OCI-LY7 (cell line): ENCODE results near the gene FIGNL2.

Experiments used
- EZH2phosphoT487 ChIP-seq: fragments of 200-600 bp; sonication (generic); IDR thresholded peaks from 2 replicates; pipeline ENCODE4 v1.6.1; 2018; ENCODE audit warnings: low read depth, borderline replicate concordance, mild to moderate bottlenecking, mixed run types, antibody characterized with exemption, low read length, moderate library complexity, mixed read lengths
- TF ChIP-seq, protein P1 (sequence below): fragments of 200-600 bp; sonication (generic); conservative IDR thresholded peaks from 2 replicates; pipeline ENCODE4 v1.5.1; 2014; ENCODE audit warnings: mild to moderate bottlenecking, antibody characterized with exemption, low read length, moderate library complexity, mixed read lengths

DNA sequence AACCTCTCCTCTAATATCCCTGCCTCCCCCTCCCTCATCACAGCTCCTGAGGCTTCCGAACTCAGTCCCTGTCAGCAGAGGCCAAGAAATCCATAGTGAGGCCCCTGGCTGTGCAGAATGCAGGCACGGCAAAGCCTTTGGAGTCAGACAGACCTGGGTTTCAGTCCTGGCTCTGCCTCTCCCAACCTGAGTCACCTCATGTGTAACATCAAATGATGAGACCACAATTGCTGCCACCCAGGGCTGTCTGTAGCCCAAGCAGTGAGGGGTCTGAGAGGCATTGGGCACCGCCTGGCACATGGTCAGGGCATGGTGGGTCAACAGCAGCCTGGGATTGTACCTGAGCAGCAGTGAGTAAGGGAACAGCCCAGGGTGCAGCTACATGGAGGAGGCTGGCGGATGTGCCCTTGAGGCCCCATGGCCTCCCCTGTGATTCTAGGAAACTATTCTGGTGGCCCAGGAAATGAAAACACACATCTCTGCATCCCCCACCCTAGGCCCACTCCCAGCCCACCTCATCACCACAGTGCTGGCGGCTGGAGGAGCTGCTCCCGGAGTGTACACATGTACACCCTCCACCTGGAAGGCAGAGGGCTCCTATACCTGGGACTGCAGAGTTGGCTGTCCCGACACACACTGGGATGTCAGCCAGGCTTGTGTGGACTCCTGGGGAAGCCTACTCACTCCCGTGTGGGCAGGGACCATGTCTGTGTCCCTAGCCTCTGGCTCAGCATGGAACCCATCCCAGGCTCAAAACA lies 47.0 kb upstream of the FIGNL2 start:
- TF ChIP-seq, protein P1, sequence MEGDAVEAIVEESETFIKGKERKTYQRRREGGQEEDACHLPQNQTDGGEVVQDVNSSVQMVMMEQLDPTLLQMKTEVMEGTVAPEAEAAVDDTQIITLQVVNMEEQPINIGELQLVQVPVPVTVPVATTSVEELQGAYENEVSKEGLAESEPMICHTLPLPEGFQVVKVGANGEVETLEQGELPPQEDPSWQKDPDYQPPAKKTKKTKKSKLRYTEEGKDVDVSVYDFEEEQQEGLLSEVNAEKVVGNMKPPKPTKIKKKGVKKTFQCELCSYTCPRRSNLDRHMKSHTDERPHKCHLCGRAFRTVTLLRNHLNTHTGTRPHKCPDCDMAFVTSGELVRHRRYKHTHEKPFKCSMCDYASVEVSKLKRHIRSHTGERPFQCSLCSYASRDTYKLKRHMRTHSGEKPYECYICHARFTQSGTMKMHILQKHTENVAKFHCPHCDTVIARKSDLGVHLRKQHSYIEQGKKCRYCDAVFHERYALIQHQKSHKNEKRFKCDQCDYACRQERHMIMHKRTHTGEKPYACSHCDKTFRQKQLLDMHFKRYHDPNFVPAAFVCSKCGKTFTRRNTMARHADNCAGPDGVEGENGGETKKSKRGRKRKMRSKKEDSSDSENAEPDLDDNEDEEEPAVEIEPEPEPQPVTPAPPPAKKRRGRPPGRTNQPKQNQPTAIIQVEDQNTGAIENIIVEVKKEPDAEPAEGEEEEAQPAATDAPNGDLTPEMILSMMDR: no peak
- no peak for TF ChIP-seq EZH2phosphoT487
